ENCODE measurements around the gene FBXW12.

FBXW12 gene

GRCh38 chr3:48436855-48437254 is 64.8 kb downstream of the FBXW12 start:
- DNase-seq, result no peak

DNA sequence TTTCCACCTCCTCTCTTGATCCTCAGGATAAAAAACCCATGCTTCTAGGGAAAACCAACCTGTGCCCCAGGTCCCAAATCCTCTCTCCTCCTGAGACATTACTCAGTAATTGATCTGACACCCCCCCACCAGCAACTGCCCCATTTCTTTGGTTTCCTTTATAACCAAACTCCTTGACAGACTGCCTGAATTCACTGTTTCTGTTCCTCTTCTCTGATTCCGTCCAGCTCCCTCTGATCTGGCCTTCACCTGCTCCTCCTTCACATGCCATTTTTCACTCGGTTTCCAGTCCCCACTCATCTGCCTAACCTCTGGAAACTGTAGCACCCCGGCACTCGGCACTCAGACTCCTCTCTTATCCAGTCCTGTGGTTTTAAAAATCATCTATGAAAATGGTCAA is 65.8 kb downstream of the FBXW12 start:
- no peak for DNase-seq

DNA sequence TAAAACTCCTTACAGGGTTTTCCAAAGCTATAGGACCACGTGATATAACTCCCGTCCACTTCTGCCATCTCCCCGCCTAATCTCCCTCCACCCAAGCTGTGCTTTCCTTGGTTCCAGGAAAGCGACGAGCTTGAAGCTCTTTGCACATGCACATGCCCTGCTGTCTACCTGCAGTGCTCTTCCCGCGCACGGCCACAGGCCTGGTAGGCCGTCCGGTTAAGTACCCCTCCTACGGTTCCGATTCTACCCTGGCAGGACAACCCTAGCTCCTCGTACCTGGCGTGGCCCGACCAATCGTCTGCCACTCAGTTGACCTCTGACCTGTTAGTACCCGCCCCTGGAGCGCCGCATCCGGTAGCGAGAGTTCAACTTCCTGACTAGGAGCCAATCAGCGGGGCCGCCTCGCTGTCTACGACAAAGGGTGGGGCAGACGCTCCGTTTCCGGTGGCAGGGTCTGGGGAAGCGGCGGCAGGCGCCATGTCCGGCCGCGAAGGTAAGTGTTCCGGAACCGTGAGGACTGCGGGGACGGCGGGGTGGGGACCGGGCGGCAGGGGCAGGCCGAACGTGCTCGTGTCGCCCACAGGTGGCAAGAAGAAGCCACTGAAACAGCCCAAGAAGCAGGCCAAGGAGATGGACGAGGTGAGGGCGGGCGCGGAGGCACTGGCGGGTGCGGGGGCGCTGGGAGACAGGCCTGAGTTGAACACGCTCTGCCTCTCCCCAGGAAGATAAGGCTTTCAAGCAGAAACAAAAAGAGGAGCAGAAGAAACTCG is 68.0 kb downstream of the FBXW12 start, which contains the start of the genes CCDC51 and TMA7:
Gene CCDC51 (minus strand): TSS at position 300 of the 770 bp plus-strand sequence. CDS start 4,991 bp downstream, outside the sequence.
Gene TMA7 (plus strand): TSS at position 438 of the 770 bp plus-strand sequence. CDS start 40 bp downstream, at position 478.
- DNase-seq, result peak; percentile 98

GRCh38 chr3:48440590-48440958 is 68.6 kb downstream of the FBXW12 start:
- DNase-seq, result peak in 1 of 2 experiments; percentile 7

DNA sequence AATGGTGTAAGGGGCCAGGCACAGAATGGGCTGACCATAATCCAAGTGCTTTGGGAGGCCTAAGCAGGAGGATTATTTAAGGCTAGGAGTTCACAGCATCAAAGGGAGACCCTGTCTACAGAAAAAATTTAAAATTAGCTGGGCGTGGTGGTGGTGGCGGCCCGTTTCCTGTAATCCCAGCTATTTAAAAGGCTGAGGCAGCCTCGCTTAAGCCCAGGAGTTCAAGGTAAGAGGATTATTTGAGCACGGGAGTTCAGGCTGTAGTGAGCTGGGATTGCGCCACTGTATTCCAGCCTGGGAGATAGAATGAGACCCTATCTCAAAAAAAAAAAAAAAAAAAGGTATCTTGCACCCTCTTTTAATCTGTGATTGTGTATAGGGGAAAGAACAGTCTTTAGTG is 69.9 kb downstream of the FBXW12 start:
- DNase-seq, result no peak
